H1 (cell line): ENCODE results near the gene HSPA1L. TPM values are rescaled to one million over a fixed set of nuclear protein-coding genes. Genes with fewer than 3 reads are reported as not detected.
A peak's percentile ranks its signal among the peaks of the same experiment; 100 is the strongest.

ENCODE experiments used
- CTCF ChIA-PET: fragments of 300-600 bp; sonication (Branson Sonifier 250); formaldehyde crosslinking; loops from one replicate; lab custom pipeline; 2021; ENCODE audit not compliant: partially characterized antibody; lab: Charles Lee
- POLR2A ChIA-PET: fragments of 300-600 bp; sonication (Branson Sonifier 250); formaldehyde crosslinking; loops from one replicate; lab custom pipeline; 2021; ENCODE audit warnings: inconsistent platforms; ENCODE audit not compliant: partially characterized antibody; lab: Charles Lee
- DNase-seq, 2 experiments: peaks; one replicate each; pipeline versions ENCODE4 v3.0.0 to v3.0.0-alpha.2; 2010 to 2022; ENCODE audit warnings: low spot score in 2 of 2, low read depth in 1 of 2, mixed read lengths in 1 of 2
- FAIRE-seq: peaks from 2 replicates; lab custom pipeline; 2011; peaks lifted over from hg19 to GRCh38; lab: Jason Lieb, UNC
- H2AFZ ChIP-seq: 2 replicates; pipeline ENCODE4 v1.8.1; 2012; ENCODE audit warnings: low read length, inconsistent platforms
- H2AK5ac ChIP-seq: 2 replicates; pipeline ENCODE4 v1.6.1; 2013; ENCODE audit warnings: low read depth, low read length
- H2BK120ac ChIP-seq: replicated peaks from 2 replicates; pipeline ENCODE3; 2013; ENCODE audit warnings: low read depth, low read length, inconsistent platforms
- H2BK12ac ChIP-seq: 2 replicates; pipeline ENCODE4 v1.6.1; 2013; ENCODE audit warnings: low read depth, low read length
- H2BK15ac ChIP-seq: 2 replicates; pipeline ENCODE4 v1.6.1; 2013; ENCODE audit warnings: low read length
- H2BK20ac ChIP-seq: 2 replicates; pipeline ENCODE4 v1.6.1; 2013; ENCODE audit warnings: low read length
- H2BK5ac ChIP-seq: 2 replicates; pipeline ENCODE4 v1.6.1; 2013; ENCODE audit warnings: low read depth, low read length
- H3K14ac ChIP-seq: 2 replicates; pipeline ENCODE4 v1.6.1; 2013; ENCODE audit warnings: inconsistent platforms; ENCODE audit not compliant: insufficient read length
- H3K18ac ChIP-seq: 2 replicates; pipeline ENCODE4 v1.6.1; 2013; ENCODE audit warnings: low read length; ENCODE audit errors: extremely low read depth
- H3K23ac ChIP-seq: 2 replicates; pipeline ENCODE4 v1.6.1; 2013; ENCODE audit warnings: inconsistent platforms; ENCODE audit not compliant: insufficient read length
- H3K23me2 ChIP-seq: 2 replicates; pipeline ENCODE4 v1.6.1; 2013; ENCODE audit warnings: low read depth, low read length
- H3K27ac ChIP-seq: 2 replicates; pipeline ENCODE4 v1.6.1; 2011; ENCODE audit warnings: low read depth, low read length, inconsistent platforms
- H3K27me3 ChIP-seq, 4 experiments: replicated peaks in 1 of 4; 1 replicate in 1 of 4; 2 replicates in 3 of 4; pipeline versions ENCODE4 v1.6.1 to v1.8.1; 2011 to 2013; ENCODE audit warnings: low read length in 3 of 4, mild to moderate bottlenecking in 3 of 4, inconsistent platforms in 2 of 4, mixed read lengths in 2 of 4, moderate library complexity in 1 of 4; ENCODE audit not compliant: control insufficient read depth in 3 of 4, insufficient read depth in 3 of 4; ENCODE audit errors: extremely low read depth in 1 of 4
- H3K36me3 ChIP-seq, 4 experiments: 2 replicates each; pipeline versions ENCODE4 v1.6.1 to v1.8.1; 2011 to 2013; ENCODE audit warnings: mild to moderate bottlenecking in 4 of 4, low read length in 3 of 4, moderate library complexity in 2 of 4, control low read depth in 1 of 4, inconsistent platforms in 1 of 4; ENCODE audit not compliant: insufficient read depth in 4 of 4, control insufficient read depth in 2 of 4
- H3K4ac ChIP-seq: replicated peaks from 2 replicates; pipeline ENCODE3; 2013; ENCODE audit warnings: low read length, low read depth, mixed read lengths, inconsistent platforms; ENCODE audit not compliant: insufficient read length
- H3K4me1 ChIP-seq, 4 experiments: replicated peaks in 1 of 4; 1 replicate in 1 of 4; 2 replicates in 3 of 4; pipeline versions ENCODE4 v1.6.1 to v1.8.1; 2011 to 2013; ENCODE audit warnings: low read length in 3 of 4, inconsistent platforms in 2 of 4, mixed read lengths in 1 of 4; ENCODE audit not compliant: insufficient read depth in 4 of 4, control insufficient read depth in 3 of 4
- H3K4me2 ChIP-seq, 2 experiments: 2 replicates each; pipeline versions ENCODE4 v1.6.1 to v1.8.1; 2011 to 2013; ENCODE audit warnings: low read depth in 2 of 2, low read length in 2 of 2, control low read depth in 1 of 2, inconsistent platforms in 1 of 2, mild to moderate bottlenecking in 1 of 2; ENCODE audit not compliant: insufficient read depth in 1 of 2
- H3K4me3 ChIP-seq, 4 experiments: fragments of 200-600, 300-600 bp in 1 of 4; sonication (generic), shearing (Covaris generic), sonication (Bioruptor Twin) in 1 of 4; 2 replicates each; pipeline versions ENCODE4 v1.5.1 to v1.8.1; 2011 to 2016; ENCODE audit warnings: low read length in 4 of 4, low read depth in 3 of 4, control low read depth in 2 of 4, inconsistent platforms in 2 of 4, mild to moderate bottlenecking in 2 of 4, mixed read lengths in 1 of 4, moderate library complexity in 1 of 4; ENCODE audit not compliant: insufficient read depth in 2 of 4; ENCODE audit errors: extremely low read depth in 1 of 4
- H3K56ac ChIP-seq: replicated peaks from 2 replicates; pipeline ENCODE3; 2013; ENCODE audit warnings: low read depth, mild to moderate bottlenecking, mixed read lengths, low read length, inconsistent platforms; ENCODE audit not compliant: insufficient read length
- H3K79me1 ChIP-seq: 2 replicates; pipeline ENCODE4 v1.6.1; 2013; ENCODE audit warnings: low read depth, low read length, control low read depth
- H3K79me2 ChIP-seq, 2 experiments: 2 replicates each; pipeline versions ENCODE4 v1.6.1 to v1.8.1; 2012 to 2013; ENCODE audit warnings: low read length in 2 of 2, mild to moderate bottlenecking in 2 of 2, inconsistent platforms in 1 of 2; ENCODE audit not compliant: insufficient read depth in 2 of 2, control insufficient read depth in 1 of 2
- H3K9ac ChIP-seq, 4 experiments: replicated peaks in 1 of 4; 1 replicate in 1 of 4; 2 replicates in 3 of 4; pipeline versions ENCODE4 v1.6.1 to v1.8.1; 2011 to 2013; ENCODE audit warnings: low read depth in 3 of 4, low read length in 3 of 4, control low read depth in 2 of 4, mild to moderate bottlenecking in 2 of 4, moderate library complexity in 2 of 4, inconsistent platforms in 1 of 4; ENCODE audit errors: extremely low read depth in 1 of 4
- H3K9me3 ChIP-seq, 2 experiments: 2 replicates each; pipeline versions ENCODE4 v1.6.1 to v1.8.1; 2012 to 2013; ENCODE audit warnings: mild to moderate bottlenecking in 2 of 2, moderate library complexity in 2 of 2, control low read depth in 1 of 2, inconsistent platforms in 1 of 2, low read depth in 1 of 2, low read length in 1 of 2, mixed read lengths in 1 of 2; ENCODE audit not compliant: insufficient read depth in 2 of 2
- H4K20me1 ChIP-seq, 2 experiments: replicated peaks in 1 of 2; 2 replicates each; pipeline versions ENCODE3 to v1.8.1; 2011 to 2013; ENCODE audit warnings: inconsistent platforms in 2 of 2, low read length in 2 of 2, mild to moderate bottlenecking in 1 of 2; ENCODE audit not compliant: insufficient read depth in 2 of 2, control insufficient read depth in 1 of 2
- H4K5ac ChIP-seq: 2 replicates; pipeline ENCODE4 v1.6.1; 2013; ENCODE audit warnings: low read length, low read depth, mixed read lengths, inconsistent platforms; ENCODE audit not compliant: insufficient read length
- H4K8ac ChIP-seq: 2 replicates; pipeline ENCODE4 v1.8.0; 2013; ENCODE audit warnings: mild to moderate bottlenecking, moderate library complexity, low read length, inconsistent platforms; ENCODE audit not compliant: insufficient read depth; ENCODE audit errors: extremely low read depth
- H4K91ac ChIP-seq: replicated peaks from 2 replicates; pipeline ENCODE3; 2013; ENCODE audit warnings: low read length, mixed read lengths, inconsistent platforms; ENCODE audit not compliant: insufficient read length
- BACH1 ChIP-seq: IDR thresholded peaks from 2 replicates; pipeline ENCODE4 v1.6.1; 2012; ENCODE audit warnings: low read length, improper control_type of control experiment
- BCL11A ChIP-seq, 2 experiments: IDR thresholded peaks; one replicate each; pipeline ENCODE4 v1.6.1; 2011; ENCODE audit warnings: low read depth in 2 of 2, low read length in 2 of 2, mild to moderate bottlenecking in 2 of 2
- CEBPB ChIP-seq: IDR thresholded peaks from 2 replicates; pipeline ENCODE4 v1.6.1; 2012; ENCODE audit warnings: low read depth, low read length
- CHD2 ChIP-seq: IDR thresholded peaks from 2 replicates; pipeline ENCODE4 v1.6.1; 2012; ENCODE audit warnings: low read length, improper control_type of control experiment
- MAFK ChIP-seq: IDR thresholded peaks from 2 replicates; pipeline ENCODE4 v1.6.1; 2012; ENCODE audit warnings: low read depth, mild to moderate bottlenecking, improper control_type of control experiment, low read length
- SAP30 ChIP-seq: fragments of 300-600 bp; sonication (generic); IDR thresholded peaks from 2 replicates; pipeline ENCODE4 v1.7.1; 2012; ENCODE audit warnings: low read length, moderate library complexity, mild to moderate bottlenecking, inconsistent platforms; ENCODE audit not compliant: insufficient read depth, insufficient replicate concordance
- SIN3A ChIP-seq, 2 experiments: IDR thresholded peaks in 1 of 2; conservative IDR thresholded peaks in 1 of 2; 2 replicates each; pipeline ENCODE4 v1.6.1; 2011 to 2012; ENCODE audit warnings: low read length in 2 of 2, improper control_type of control experiment in 1 of 2, low read depth in 1 of 2, mild to moderate bottlenecking in 1 of 2
- TAF1 ChIP-seq: IDR thresholded peaks from 2 replicates; pipeline ENCODE4 v1.6.1; 2011; ENCODE audit warnings: mild to moderate bottlenecking, low read depth, low read length
- TAF7 ChIP-seq: optimal IDR thresholded peaks from 2 replicates; pipeline ENCODE3; 2011; ENCODE audit warnings: low read depth, mild to moderate bottlenecking, inconsistent platforms, low read length, moderate library complexity, borderline replicate concordance
- TBP ChIP-seq: IDR thresholded peaks from 2 replicates; pipeline ENCODE4 v1.6.1; 2011; ENCODE audit warnings: low read depth, low read length, improper control_type of control experiment
- WGBS, 2 experiments: shearing (Covaris generic) in 1 of 2; methylation state at CpG; one replicate each; pipeline versions ENCODE4 v1.1.6 to v1.1.7; 2013 to 2015; ENCODE audit warnings: low lambda C conversion rate in 2 of 2, mixed read lengths in 2 of 2, inconsistent platforms in 1 of 2, low coverage in 1 of 2, missing lambda C conversion rate in 1 of 2; ENCODE audit not compliant: insufficient replicate concordance in 2 of 2, insufficient coverage in 1 of 2, insufficient read length in 1 of 2; ENCODE audit errors: extremely low coverage in 1 of 2, missing lambda C conversion rate in 1 of 2; 5-methylcytosine and 5-hydroxymethylcytosine counted together
- polyA plus RNA-seq, 7 experiments: library from polyadenylated mRNA; depleted of rRNA in 3 of 7; stranded (reverse) in 5 of 7; unstranded in 2 of 7; fragments of >200 nt in 5 of 7; fragments of 200-250 nt in 2 of 7; gene quantifications; 1 replicate in 5 of 7; 2 replicates in 1 of 7; 4 replicates in 1 of 7; pipeline versions ENCODE4 v1.2.1 to v1.2.3, GENCODE V29; 2011 to 2013; ENCODE audit warnings: missing spikeins in 2 of 7, mixed read lengths in 2 of 7
- total RNA-seq: library from RNA; stranded (reverse); fragmentation: NEBNext Ultra II Directional; extraction: Animal tissue kit (Norgen Biotek cat#: 25700); gene quantifications from 2 replicates; pipeline ENCODE4 v1.2.1, GENCODE V29; 2021

HSPA1L gene
- total and polyA plus RNA-seq, 2 of the 8 experiments (the other 6 are each of a cell fraction or from before 2014, with no cell fraction given): 1.00 to 1.9 TPM

GRCh38 chr6:31822036-31822821, 7.1 kb upstream of the HSPA1L start:
- Histone ChIP-seq H3K27me3 (no peaks in the 10 kb centered on the region; a peak in 1 of 7 replicates), H2BK5ac (peak overlapping the region; percentile 90), H3K14ac (no peak overlapping the region), H4K8ac (no peak overlapping the region; the same call in 1 of the 2 replicates), H2AK5ac (0 out of 2 replicates have a peak overlapping the region, but pooled peaks have one; percentile 48), H3K4me2 (peak overlapping the region; percentile 80), H2BK120ac (no peak overlapping the region), H3K23ac (no peak overlapping the region), H3K4me1 (peaks cover 5 to 16% (median 9%) of the 10 kb centered on the region in 4 experiments; a peak in 6 of 7 replicates), H3K4ac (no peak overlapping the region), H2BK20ac (no peak overlapping the region), H3K4me3 (peak overlapping the region; percentile 66 to 87 (median 78)), H3K36me3 (no peaks in the 10 kb centered on the region), H4K20me1 (no peaks in the 10 kb centered on the region), H4K91ac (peak overlapping the region; percentile 36), H3K18ac (peak overlapping the region; percentile 76; the same call in 1 of the 2 replicates), H3K56ac (peak overlapping the region; percentile 65), H3K23me2 (peaks cover 13% of the 10 kb centered on the region), H3K9me3 (no peaks in the 10 kb centered on the region), H2BK15ac (0 out of 2 replicates have a peak overlapping the region, but pooled peaks have one; percentile 9), H2BK12ac (0 out of 2 replicates have a peak overlapping the region, but pooled peaks have one; percentile 68), H3K9ac (peak overlapping the region in 3 of 4 experiments; percentile 69 to 83 (median 70); a peak in 6 of 7 replicates), H3K79me1 (peaks cover 2% of the 10 kb centered on the region; the same call in 1 of the 2 replicates), H2AFZ (no peak overlapping the region), H3K79me2 (peaks cover 0 to 5% of the 10 kb centered on the region in 2 experiments; a peak in 1 of 4 replicates), H3K27ac (peak overlapping the region; percentile 52; the same call in 1 of the 2 replicates), H4K5ac (peak overlapping the region; percentile 10)
- FAIRE-seq (no peak), DNase-seq (peak in 1 of 2 experiments; percentile 74)
- ChIA-PET CTCF (interaction anchor here (0.6 to 3.4 kb wide), 8 partner anchors 8 to 225 kb away, joined by 3 to 13 read pairs (median 5); partner anchors contain the start of genes C6orf47, LSM2 and VARS1), POLR2A (interaction anchor here (0.6 to 10.9 kb wide), 23 partner anchors 8 to 380 kb away, joined by 3 to 136 read pairs (median 5); partner anchors contain the start of genes BAG6, DDX39B, EHMT2 and GPANK1)
- 10% methylated on average over 15 of the region's 25 CpGs; no CpG with 5 or more reads in 1 of the 2 experiments for WGBS, 2 experiments
- TF ChIP-seq TAF7: peak; percentile 77
- TF ChIP-seq TAF1: peak; percentile 81; the same call in 1 of the 2 replicates
- 0 out of 4 replicates have a peak, but pooled peaks of 1 of the 2 experiments have one; percentile 20 for TF ChIP-seq SIN3A (conservative IDR thresholded peaks at IDR 0.05 in 1 of 2, IDR thresholded peaks at IDR 0.05 in 1 of 2; ENCODE audit: low read depth in 1 of 2, low read length in 2 of 2)
- 0 out of 2 replicates have a peak, but pooled peaks have one; percentile 24 for TF ChIP-seq CEBPB
- no peak for TF ChIP-seq CHD2
- peak; percentile 84 for TF ChIP-seq MAFK
- peak; percentile 56; the same call in 1 of the 2 replicates for TF ChIP-seq TBP
- TF ChIP-seq BCL11A (IDR thresholded peaks at IDR 0.05; ENCODE audit: low read depth in 2 of 2, low read length in 2 of 2): no peak
- TF ChIP-seq BACH1: peak; percentile 88
- TF ChIP-seq SAP30: peak; percentile 55
